Activated T-cell treated with anti-CD3 and anti-CD28 coated beads, Interleukin-2, amount 50 U/mL, for 48 hours (primary cell): Measurements from ENCODE around the gene CA10.
A peak's percentile ranks its signal among the peaks of the same experiment; 100 is the strongest.

Source experiments
- DNase-seq, 2 experiments: peaks; one replicate each; pipeline ENCODE4 v3.0.0-alpha.2; 2020

CA10 gene

GRCh38 chr17:51813140-51813783 is 345.3 kb downstream of the CA10 start:
- no peak for DNase-seq

DNA sequence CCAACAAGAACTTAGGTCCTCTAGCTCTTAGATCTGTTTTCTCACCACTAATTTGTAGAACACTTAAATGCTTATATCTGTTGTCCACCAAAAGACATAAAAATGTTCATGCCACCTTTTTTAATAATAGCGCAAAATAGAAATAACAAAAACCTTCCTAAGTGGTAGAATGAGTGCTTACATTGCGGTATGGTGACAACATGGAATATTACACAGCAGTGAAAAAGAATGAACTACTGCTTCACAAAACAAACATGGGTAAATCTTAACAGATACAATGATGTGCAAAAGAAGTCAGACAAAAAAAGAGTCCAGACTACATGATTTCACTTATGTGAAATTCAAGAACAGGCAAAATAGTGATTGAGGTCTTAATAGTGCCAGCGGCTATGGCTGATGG is 351.1 kb downstream of the CA10 start:
- DNase-seq = no peak

GRCh38 chr17:51805765-51806164 is 352.7 kb downstream of the CA10 start:
- no peak for DNase-seq

- no peak for DNase-seq
Observed at GRCh38 chr17:51805185-51805584, 353.3 kb downstream of the CA10 start.

GRCh38 chr17:51803161-51803560 is 355.4 kb downstream of the CA10 start:
- no peak for DNase-seq

DNA sequence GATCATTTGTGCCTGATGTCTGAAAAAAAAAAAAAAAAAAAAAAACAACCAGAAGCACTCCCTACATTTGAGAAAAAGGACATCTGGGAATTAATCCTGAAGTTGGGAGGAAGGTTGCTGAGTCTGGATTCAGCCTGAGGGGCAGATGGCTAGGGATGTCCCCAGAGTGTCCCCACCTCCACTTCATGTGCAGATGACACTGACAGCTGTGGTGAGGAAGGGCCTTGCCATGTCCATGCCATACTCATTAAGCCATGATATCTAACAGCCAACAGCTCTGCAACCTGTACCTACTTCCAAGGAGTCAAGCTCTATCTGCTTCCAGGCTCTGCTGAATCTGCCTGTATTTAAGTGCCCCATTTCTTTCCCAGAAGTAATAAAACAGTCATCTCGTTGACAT is 356.0 kb downstream of the CA10 start:
- no peak for DNase-seq

GRCh38 chr17:51801626-51802025 is 356.9 kb downstream of the CA10 start:
- DNase-seq = no peak

GRCh38 chr17:51799981-51800380 is 358.5 kb downstream of the CA10 start:
- DNase-seq = no peak

GRCh38 chr17:51799240-51799639 is 359.3 kb downstream of the CA10 start:
- no peak for DNase-seq

DNA sequence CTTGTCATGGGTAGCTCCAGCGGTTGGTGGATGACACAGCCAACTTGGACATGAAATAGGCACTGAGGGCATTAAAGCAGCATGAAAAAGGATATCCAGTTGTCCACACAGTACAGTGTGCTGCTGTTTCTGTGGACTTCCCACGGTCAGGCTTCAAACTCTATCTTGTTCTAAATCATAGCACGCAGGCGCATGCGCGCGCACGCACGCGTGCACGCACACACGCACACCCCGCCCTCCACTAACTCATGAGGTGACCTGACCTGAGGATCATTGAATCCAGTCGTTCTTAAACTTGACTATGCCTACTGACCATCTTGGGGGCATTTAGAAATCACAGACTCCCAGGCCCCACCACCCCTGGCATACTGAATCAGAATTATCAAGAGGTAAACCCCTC is 361.4 kb downstream of the CA10 start:
- no peak for DNase-seq

DNA sequence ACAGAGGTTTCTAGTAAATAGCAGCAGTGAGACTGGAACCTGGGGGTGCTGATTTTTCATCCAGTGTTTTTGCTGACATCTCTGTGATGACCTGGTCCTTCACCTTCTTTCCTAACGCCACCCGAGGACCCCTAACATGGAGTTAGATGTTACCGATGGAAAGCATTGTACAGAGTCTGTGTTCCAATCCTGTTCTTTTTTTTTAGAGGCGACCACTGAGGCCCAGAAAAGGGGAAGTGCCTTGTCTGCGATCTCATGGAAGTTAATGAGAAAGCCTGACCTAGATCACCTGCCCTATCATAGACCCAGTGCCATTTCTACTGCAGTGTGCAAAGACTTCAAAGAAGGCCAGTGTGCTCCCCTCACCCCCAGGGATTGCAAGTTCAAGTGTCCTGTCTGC is 362.5 kb downstream of the CA10 start:
- no peak for DNase-seq

DNA sequence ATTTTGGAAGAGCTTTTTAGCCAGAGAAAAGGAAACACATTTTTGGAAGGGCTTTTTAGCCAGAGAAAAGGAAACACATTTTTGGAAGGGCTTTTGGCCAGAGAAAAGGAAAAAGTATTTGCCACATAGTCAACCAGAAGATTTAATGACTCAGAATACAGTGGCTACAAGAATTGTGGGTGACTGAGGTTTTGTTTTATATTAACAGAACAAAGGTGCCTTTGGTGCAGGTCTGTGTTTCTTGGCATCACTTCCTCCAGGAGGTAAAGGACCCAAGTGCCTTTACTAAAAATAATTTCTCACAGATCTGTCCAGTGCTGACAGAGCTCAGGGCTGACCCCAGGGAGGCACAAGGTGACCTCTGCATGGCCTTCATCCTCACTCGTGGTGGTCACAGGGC is 363.1 kb downstream of the CA10 start:
- DNase-seq = no peak

GRCh38 chr17:51794466-51794865 is 364.0 kb downstream of the CA10 start:
- no peak for DNase-seq

DNA sequence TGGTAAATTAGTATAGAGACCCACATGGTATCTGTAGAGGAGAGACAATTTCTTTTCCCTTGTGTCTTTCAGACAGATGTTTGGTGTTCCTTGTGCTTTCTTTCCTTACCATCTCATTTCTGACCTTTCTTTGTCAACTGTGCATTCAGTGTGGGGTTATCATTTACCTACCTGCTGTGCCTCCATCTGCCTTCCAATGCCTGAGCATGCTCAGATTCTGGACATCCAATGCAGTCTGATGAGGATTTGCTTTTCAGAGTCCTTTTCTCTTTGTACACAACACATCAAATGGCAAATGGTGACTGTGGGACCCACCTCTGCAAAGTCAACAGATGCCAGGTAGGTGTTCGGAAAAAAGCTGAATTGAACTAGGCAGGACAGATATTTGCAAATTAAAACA is 364.8 kb downstream of the CA10 start:
- no peak for DNase-seq

GRCh38 chr17:51778842-51779241 is 379.7 kb downstream of the CA10 start:
- DNase-seq = no peak

- DNase-seq = no peak
Observed at GRCh38 chr17:51770027-51770759, 388.3 kb downstream of the CA10 start.

DNA sequence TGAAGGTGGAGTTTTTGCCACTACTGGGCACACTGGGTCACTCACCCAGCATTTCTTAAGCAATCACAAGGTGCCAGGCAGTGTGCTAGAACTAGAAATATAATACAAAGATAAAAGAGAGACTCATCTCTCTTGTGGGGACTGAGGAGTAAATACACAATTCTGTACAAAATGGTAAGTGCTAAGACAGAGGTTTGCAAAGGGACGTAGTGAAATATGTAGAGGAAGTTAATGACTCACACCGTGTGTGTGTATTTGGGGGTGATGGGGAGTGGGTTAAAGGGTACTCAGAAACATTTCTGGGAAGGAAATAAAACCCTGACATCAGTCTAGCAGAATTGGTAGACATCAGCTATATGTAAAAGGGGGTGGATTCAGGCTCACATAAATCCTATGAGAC is 389.3 kb downstream of the CA10 start:
- no peak for DNase-seq

- DNase-seq = no peak
Observed at GRCh38 chr17:51768706-51769105, 389.8 kb downstream of the CA10 start.

DNA sequence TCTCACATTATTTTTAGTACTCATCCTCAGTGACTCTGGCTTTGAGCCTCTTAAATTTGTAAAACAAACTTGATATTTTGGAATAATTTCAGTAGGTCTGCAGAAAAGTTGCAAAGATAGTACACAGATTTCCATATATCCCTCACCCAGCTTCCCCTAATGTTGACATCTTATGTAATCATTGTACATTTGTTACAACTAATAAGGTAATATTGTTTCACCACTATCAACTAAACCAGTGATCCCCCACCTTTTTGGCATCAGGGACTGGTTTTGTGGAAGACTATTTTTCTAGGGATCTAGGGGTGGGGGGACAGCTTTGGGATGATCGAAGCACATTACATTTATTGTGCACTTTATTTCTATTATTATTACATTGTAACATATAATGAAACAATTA is 391.2 kb downstream of the CA10 start:
- no peak for DNase-seq

- no peak for DNase-seq
Observed at GRCh38 chr17:51765282-51766135, 393.0 kb downstream of the CA10 start.

- peak; percentile 39 to 53 for DNase-seq
Observed at GRCh38 chr17:51764387-51764971, 394.0 kb downstream of the CA10 start.

DNA sequence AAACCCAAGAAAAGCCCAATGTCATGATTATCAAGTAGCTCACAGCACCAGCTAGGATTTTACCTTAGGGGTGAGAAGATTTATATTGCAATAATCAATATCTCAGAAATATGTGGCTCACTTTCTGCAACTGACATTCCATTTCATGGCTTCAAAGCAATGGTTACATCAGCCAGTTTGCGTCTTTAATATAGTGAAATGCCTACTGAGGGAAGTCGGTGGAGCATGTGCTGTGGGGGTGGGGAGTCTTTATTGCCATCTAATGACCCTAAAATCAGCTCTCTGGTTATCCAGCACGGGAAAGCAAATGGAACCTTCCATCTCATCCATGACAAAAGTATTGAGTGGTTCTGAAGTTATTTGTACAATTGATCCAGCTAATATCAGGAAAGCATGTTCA is 395.5 kb downstream of the CA10 start:
- DNase-seq = no peak

DNA sequence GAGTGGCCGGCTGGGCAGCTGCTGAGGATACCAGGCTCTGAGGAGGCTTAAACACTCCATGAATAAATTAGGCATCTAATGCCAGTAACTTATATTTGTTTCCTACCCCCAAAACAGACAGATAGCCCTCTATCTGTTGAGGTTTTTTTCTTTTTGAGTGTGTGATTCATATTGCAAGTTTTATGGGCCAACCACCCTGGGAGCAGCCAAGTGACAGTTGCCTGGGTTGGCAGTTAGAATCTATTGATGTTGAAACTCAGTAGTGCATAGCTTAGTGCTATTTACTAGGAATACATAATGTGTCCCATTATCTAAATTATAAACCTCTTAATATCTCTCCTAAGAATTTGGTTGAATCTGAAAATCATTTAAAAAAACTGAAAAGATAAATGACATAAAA is 397.4 kb downstream of the CA10 start:
- DNase-seq = no peak

- DNase-seq = no peak
Observed at GRCh38 chr17:51759260-51759659, 399.3 kb downstream of the CA10 start.
